Islet precursor cell (in vitro differentiated cells): ENCODE data around the gene ANO10.
"Not testable (repeated sequence)": the region's sequence is repeated elsewhere in the genome, so short reads cannot be mapped to it uniquely, and the experiment has no call there.

Experiments used
- DNase-seq: peaks from one replicate; pipeline ENCODE4 v3.0.0-alpha.2; 2018

ANO10 gene

DNA sequence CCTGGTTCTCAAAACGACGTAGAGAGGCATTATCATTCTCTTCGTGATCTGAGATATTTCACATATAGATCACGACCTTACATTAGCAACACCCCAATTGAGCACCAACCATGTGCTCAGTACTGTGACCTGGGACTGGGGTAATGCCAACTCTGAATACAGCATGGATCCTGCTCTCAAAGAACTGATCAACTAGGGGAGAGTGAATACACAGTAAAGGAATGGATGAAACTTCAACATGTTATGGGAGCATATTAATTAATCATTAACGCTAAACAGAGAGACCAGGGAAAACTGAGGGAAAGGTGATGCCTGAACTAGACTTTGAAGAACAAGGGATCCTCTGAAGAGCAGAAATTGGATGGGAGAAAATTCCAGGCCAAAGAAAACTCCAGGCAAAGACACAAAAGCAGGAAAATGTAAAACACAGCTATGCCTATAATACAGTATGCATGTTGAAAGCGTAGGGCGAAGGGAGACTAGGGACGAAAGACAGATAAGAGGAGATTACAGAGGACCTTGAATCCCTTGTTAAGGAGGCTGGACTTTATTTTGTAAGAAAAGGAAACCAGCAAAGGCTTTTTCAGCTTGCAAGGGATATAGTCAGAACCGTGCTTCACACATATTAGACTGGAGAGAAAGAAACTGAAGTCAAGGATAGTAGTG lies 105.7 kb downstream of the ANO10 start:
- DNase-seq: no peak

- DNase-seq: no peak
These were observed 106.4 kb downstream of the ANO10 start for GRCh38 chr3:43515208-43515917.

GRCh38 chr3:43512754-43513404 lies 108.9 kb downstream of the ANO10 start:
- no peak for DNase-seq

- DNase-seq: no peak
These were observed 115.2 kb downstream of the ANO10 start for GRCh38 chr3:43506644-43507043.

DNA sequence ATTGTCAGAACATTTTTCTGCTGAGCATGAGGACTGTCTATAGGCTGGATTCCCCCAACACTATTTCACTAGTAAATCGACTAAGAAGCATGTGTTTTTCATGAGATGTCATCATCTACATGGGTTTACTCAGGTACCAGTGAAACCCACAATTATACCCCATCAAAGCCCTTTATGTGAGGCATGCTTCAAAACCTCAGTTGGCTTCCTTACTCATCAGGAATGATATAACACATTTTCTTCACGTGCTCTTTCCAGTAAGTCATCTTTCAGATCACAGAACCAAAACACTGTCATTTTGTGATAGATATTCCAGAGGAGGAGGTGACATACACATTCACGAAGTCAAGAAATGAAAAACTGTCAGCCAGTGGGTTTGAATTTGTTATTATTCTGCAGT lies 116.5 kb downstream of the ANO10 start:
- no peak for DNase-seq

GRCh38 chr3:43503067-43503728 lies 118.6 kb downstream of the ANO10 start:
- no peak for DNase-seq

DNA sequence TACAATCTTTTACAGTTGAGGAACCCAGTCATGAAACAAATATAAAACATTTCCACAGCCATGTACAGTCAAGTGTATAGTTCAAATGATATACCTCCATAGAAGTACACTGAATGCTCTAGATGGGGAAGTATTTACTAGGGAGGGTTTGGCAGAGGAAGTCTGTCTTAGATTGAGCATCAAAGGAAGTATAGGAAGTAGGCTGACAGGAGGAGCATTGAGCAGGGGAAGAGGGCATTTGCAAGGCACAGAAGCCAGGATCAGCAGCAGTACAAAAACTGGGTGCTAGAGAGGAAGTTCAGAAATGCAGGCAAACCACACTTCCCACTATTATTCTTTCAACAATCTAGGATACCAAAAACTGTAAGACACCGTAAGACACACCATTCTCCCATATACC lies 122.6 kb downstream of the ANO10 start:
- DNase-seq: no peak

DNA sequence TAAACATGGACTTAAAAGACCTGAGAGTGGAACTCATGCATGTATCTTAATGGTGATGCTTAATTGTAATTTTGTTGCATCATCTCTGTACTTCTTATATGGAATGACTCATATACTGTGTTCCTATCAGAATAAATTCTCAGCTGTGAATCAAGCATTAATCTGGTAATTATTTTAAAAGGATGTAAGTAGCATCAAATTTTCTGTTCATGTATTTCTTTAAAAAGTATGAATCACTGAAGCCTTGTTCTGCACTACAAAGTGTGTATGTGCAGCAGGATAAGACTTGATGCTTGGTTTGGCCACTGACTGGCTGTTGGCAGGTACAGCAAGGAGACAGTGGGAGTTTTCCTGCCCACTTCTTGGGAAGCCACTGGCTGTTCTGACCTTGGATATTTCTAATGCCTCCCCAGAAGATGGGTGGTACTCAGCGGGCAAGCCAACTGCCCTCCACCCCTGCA lies 123.9 kb downstream of the ANO10 start:
- no peak for DNase-seq

GRCh38 chr3:43497422-43497821 lies 124.4 kb downstream of the ANO10 start:
- no peak for DNase-seq

GRCh38 chr3:43496740-43497375 lies 125.0 kb downstream of the ANO10 start:
- no peak for DNase-seq

- not testable (repeated sequence) for DNase-seq
These were observed 128.9 kb downstream of the ANO10 start for GRCh38 chr3:43492932-43493331.

DNA sequence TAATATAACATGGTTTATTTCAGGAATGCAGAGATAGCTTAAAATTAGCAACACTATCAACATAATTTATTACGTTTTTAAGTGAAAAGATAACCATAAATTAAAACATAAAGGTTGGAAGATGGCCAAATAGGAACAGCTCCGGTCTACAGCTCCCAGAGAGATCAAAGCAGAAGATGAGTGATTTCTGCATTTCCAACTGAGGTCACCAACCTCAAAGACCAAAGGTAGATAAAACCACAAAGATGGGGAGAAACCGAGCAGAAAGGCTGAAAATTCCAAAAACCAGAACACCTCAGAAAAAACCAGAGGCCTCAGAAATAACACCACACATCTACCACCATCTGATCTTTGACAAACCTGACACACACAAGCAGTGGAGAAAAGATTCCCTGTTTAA lies 130.0 kb downstream of the ANO10 start:
- DNase-seq: not testable (repeated sequence)

GRCh38 chr3:43490640-43491185 lies 131.1 kb downstream of the ANO10 start:
- DNase-seq: no peak

GRCh38 chr3:43489930-43490329 lies 131.9 kb downstream of the ANO10 start:
- DNase-seq: no peak

GRCh38 chr3:43485931-43486330 lies 135.9 kb downstream of the ANO10 start:
- DNase-seq: no peak

- DNase-seq: no peak
These were observed 136.8 kb downstream of the ANO10 start for GRCh38 chr3:43484926-43485488.

- peak; percentile 67 for DNase-seq
These were observed 140.4 kb downstream of the ANO10 start for GRCh38 chr3:43481375-43481774.

- not testable (repeated sequence) for DNase-seq
These were observed 143.0 kb downstream of the ANO10 start for GRCh38 chr3:43478839-43479238.

GRCh38 chr3:43478118-43478785 lies 143.6 kb downstream of the ANO10 start:
- DNase-seq: no peak

GRCh38 chr3:43477600-43477999 lies 144.2 kb downstream of the ANO10 start:
- DNase-seq: no peak

- no peak for DNase-seq
These were observed 148.1 kb downstream of the ANO10 start for GRCh38 chr3:43473737-43474136.

GRCh38 chr3:43473244-43473643 lies 148.6 kb downstream of the ANO10 start:
- DNase-seq: no peak
